GM12865 (cell line): ENCODE results near the gene TNFRSF12A.
A peak's percentile ranks its signal among the peaks of the same experiment; 100 is the strongest.

Experiments
- DNase-seq: peaks from one replicate; pipeline ENCODE4 v3.0.0; 2010; ENCODE audit warnings: low read depth
- H3K4me3 ChIP-seq: 2 replicates; pipeline ENCODE4 v1.5.1; 2011; ENCODE audit warnings: mild to moderate bottlenecking, low read depth, low read length, control low read depth
- CTCF ChIP-seq: IDR thresholded peaks from 2 replicates; pipeline ENCODE4 v1.5.1; 2011; ENCODE audit warnings: low read length, control low read depth, low read depth, inconsistent platforms; ENCODE audit not compliant: insufficient read depth; ENCODE audit errors: missing control alignments

TNFRSF12A gene

DNA sequence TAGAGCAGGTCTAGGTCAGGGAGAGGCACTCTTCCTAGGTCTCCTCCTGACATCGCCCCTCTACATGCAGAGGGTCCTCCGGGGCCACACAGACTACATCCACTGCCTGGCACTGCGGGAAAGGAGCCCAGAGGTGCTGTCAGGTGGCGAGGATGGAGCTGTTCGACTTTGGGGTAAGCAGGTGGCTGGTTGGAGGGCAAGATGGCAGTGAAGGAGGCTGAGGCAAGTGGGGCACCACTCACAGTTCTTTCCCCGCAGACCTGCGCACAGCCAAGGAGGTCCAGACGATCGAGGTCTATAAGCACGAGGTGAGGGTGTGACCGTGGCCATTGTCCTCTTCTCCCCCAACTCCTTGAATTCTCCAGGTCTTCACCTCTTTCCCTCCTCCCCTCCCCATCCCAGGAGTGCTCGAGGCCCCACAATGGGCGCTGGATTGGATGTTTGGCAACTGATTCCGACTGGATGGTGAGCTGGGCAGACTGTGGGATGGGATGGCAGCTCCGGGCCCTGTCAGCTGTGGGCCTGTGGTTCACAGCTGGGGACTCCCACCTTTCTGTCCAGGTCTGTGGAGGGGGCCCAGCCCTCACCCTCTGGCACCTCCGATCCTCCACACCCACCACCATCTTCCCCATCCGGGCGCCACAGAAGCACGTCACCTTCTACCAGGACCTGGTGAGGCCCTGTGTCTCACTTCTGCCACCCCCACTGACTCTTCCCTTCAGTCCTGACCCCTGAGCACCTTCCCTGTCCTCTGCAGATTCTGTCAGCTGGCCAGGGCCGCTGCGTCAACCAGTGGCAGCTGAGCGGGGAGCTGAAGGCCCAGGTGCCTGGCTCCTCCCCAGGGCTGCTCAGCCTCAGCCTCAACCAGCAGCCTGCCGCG lies 6.7 kb downstream of the TNFRSF12A start:
- no peak for DNase-seq
- TF ChIP-seq CTCF, result no peak
- no peak overlapping the region for H3K4me3 ChIP-seq

GRCh38 chr16:3027489-3027795 lies 7.3 kb downstream of the TNFRSF12A start:
- no peak for TF ChIP-seq CTCF

GRCh38 chr16:3027983-3028715 lies 8.0 kb downstream of the TNFRSF12A start:
- no peak overlapping the region for H3K4me3 ChIP-seq
- peak; percentile 83 for TF ChIP-seq CTCF
- DNase-seq, result peak; percentile 91

More at GRCh38 chr16:3027489-3027795, 7.3 kb downstream of the TNFRSF12A start:
- no peak for DNase-seq
- H3K4me3 ChIP-seq, result no peak overlapping the region

GRCh38 chr16:3028716-3029319 lies 8.7 kb downstream of the TNFRSF12A start:
- peak overlapping the region; percentile 26 for H3K4me3 ChIP-seq
- DNase-seq, result no peak
- TF ChIP-seq CTCF, result no peak

DNA sequence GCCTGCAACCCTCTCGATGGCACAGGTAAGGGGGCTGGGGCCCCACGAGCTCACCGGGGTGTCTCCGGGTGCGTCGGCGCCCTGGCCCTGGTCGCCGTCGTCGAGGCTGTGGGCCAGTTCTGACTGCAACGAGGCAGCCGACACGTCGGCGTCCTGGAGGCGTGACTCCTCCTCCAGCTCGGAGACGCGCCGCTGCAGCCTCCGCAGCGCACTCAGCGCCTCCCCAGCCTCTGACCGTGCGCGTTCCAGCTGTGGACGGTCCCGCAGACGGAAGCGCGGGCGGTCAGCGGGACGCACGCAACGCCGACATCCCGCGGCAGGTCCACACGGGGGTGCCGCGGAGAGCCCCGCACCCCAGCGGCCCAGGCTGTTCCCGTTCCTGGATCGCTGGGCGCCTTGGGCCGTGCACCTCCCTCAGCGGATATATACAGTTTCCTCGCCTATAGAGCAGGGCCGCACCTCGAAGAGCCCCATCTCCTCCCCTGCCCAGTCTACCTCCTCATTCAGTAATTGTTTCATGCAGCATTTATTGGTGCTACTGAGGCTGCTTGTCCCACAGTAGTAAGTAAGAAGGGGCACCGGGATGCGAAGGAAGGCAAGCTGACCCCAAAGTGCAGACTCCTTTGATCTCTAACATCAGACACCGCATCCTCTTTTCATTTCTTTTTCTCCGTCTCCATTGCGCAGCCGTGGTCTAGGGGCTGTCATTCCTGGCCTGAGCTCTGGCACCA lies 9.5 kb downstream of the TNFRSF12A start:
- peak overlapping the region; percentile 26 for H3K4me3 ChIP-seq
- DNase-seq, result no peak
- TF ChIP-seq CTCF, result no peak
